Endodermal cell (in vitro differentiated cells): ENCODE data around the gene SDK1. TPM values are rescaled to one million over a fixed set of nuclear protein-coding genes. Genes with fewer than 3 reads are reported as not detected.

ENCODE experiments used
- DNase-seq: peaks from one replicate; pipeline ENCODE4 v3.0.0-alpha.2; 2017
- H3K27ac ChIP-seq: 2 replicates; pipeline ENCODE4 v1.5.1; 2013; ENCODE audit warnings: mild to moderate bottlenecking, low read depth, low read length, moderate library complexity
- H3K27me3 ChIP-seq: 2 replicates; pipeline ENCODE4 v1.6.1; 2013; ENCODE audit warnings: mild to moderate bottlenecking, low read length, moderate library complexity; ENCODE audit not compliant: insufficient read depth, control insufficient read depth, poor library complexity, severe bottlenecking
- H3K36me3 ChIP-seq: 2 replicates; pipeline ENCODE4 v1.7.0; 2013; ENCODE audit warnings: mild to moderate bottlenecking, low read length, moderate library complexity; ENCODE audit not compliant: control insufficient read depth, insufficient read depth
- H3K4me1 ChIP-seq: one replicate; pipeline ENCODE4 v1.7.0; 2013; ENCODE audit warnings: low read length; ENCODE audit not compliant: control insufficient read depth, insufficient read depth
- H3K4me3 ChIP-seq: 2 replicates; pipeline ENCODE4 v1.5.1; 2013; ENCODE audit warnings: mild to moderate bottlenecking, low read length, moderate library complexity
- H3K9ac ChIP-seq: 2 replicates; pipeline ENCODE4 v1.6.1; 2013; ENCODE audit warnings: mild to moderate bottlenecking, low read length, moderate library complexity; ENCODE audit not compliant: poor library complexity, severe bottlenecking; ENCODE audit errors: extremely low read depth
- H3K9me3 ChIP-seq: 2 replicates; pipeline ENCODE4 v1.6.1; 2013; ENCODE audit warnings: mild to moderate bottlenecking, low read length, moderate library complexity; ENCODE audit not compliant: control insufficient read depth
- H3K27ac Mint-ChIP-seq: 2 replicates; pipeline ENCODE4 v1.8.0; 2020; ENCODE audit warnings: mixed read lengths
- H3K27me3 Mint-ChIP-seq: 2 replicates; pipeline ENCODE4 v1.8.0; 2021; ENCODE audit warnings: mild to moderate bottlenecking, mixed read lengths; ENCODE audit not compliant: insufficient read depth
- H3K36me3 Mint-ChIP-seq: 2 replicates; pipeline ENCODE4 v1.8.0; 2020; ENCODE audit warnings: low read depth, mixed read lengths
- H3K4me1 Mint-ChIP-seq: 2 replicates; pipeline ENCODE4 v1.8.0; 2020; ENCODE audit warnings: mixed read lengths
- H3K4me3 Mint-ChIP-seq: 2 replicates; pipeline ENCODE4 v1.8.0; 2020; ENCODE audit warnings: mild to moderate bottlenecking, moderate library complexity, mixed read lengths
- H3K9me3 Mint-ChIP-seq: 2 replicates; pipeline ENCODE4 v1.8.0; 2020; ENCODE audit warnings: mild to moderate bottlenecking, mixed read lengths
- CTCF ChIP-seq: fragments of 200-600 bp; sonication (generic); conservative IDR thresholded peaks from 2 replicates; pipeline ENCODE4 v1.5.0; 2021; ENCODE audit warnings: antibody characterized with exemption, mild to moderate bottlenecking
- WGBS, 2 experiments: methylation state at CpG; one replicate each; pipeline versions ENCODE4 v1.1.5 to v1.1.7; 2013; ENCODE audit warnings: missing lambda C conversion rate in 2 of 2, mixed read lengths in 1 of 2; ENCODE audit not compliant: insufficient coverage in 1 of 2, insufficient read length in 1 of 2; 5-methylcytosine and 5-hydroxymethylcytosine counted together
- total RNA-seq, 2 donors: library from RNA; stranded (reverse); fragmentation: NEBNext Ultra II Directional in 1 of 2; extraction: Animal tissue kit (Norgen Biotek cat#: 25700) in 1 of 2; gene quantifications; 2 replicates in 1 of 2; 3 replicates in 1 of 2; pipeline ENCODE4 v1.2.1, GENCODE V29; 2021

SDK1 gene
- total RNA-seq, 2 donors from 2014 or later, result 22.7 to 23.1 TPM

GRCh38 chr7:3301449-3301731 lies 338 bp downstream of the SDK1 start:
- Histone ChIP-seq H3K4me1 (no peaks in the 10 kb centered on the region), H3K27ac (no peak overlapping the region), H3K4me3 (no peak overlapping the region), H3K9ac (no peak overlapping the region), H3K36me3 (no peaks in the 10 kb centered on the region), H3K27me3 (peaks cover 36% of the 10 kb centered on the region), H3K9me3 (no peaks in the 10 kb centered on the region)
- Mint-ChIP-seq H3K4me1 (peaks cover 19% of the 10 kb centered on the region), H3K27ac (no peak overlapping the region), H3K9me3 (no peaks in the 10 kb centered on the region), H3K27me3 (peaks cover 45% of the 10 kb centered on the region), H3K4me3 (peak overlapping the region; percentile 50), H3K36me3 (no peaks in the 10 kb centered on the region)
- DNase-seq, result no peak
- 0 to 3% methylated on average over 8 to 56 of the region's 56 CpGs for WGBS, 2 experiments
- no peak for TF ChIP-seq CTCF

GRCh38 chr7:3301831-3302618 lies 973 bp downstream of the SDK1 start:
- H3K27me3 Mint-ChIP-seq, result peaks cover 45% of the 10 kb centered on the region
- peaks cover 19% of the 10 kb centered on the region for H3K4me1 Mint-ChIP-seq
- DNase-seq, result peak; percentile 74
- no peaks in the 10 kb centered on the region for H3K36me3 Mint-ChIP-seq
- 0 to 1% methylated on average over 2 to 45 of the region's 45 CpGs for WGBS, 2 experiments
- peak overlapping the region; percentile 90 for H3K4me3 ChIP-seq
- TF ChIP-seq CTCF, result peak; percentile 63
- no peaks in the 10 kb centered on the region for H3K9me3 Mint-ChIP-seq
- no peaks in the 10 kb centered on the region for H3K4me1 ChIP-seq
- no peaks in the 10 kb centered on the region for H3K36me3 ChIP-seq
- H3K9me3 ChIP-seq, result no peaks in the 10 kb centered on the region
- no peak overlapping the region for H3K27ac ChIP-seq
- H3K27ac Mint-ChIP-seq, result peak overlapping the region; percentile 64
- peak overlapping the region; percentile 79 for H3K4me3 Mint-ChIP-seq
- H3K27me3 ChIP-seq, result peaks cover 36% of the 10 kb centered on the region
- H3K9ac ChIP-seq, result peak overlapping the region; percentile 12

- no peak overlapping the region for H3K27ac ChIP-seq
- peak overlapping the region; percentile 79 for H3K4me3 Mint-ChIP-seq
- no peaks in the 10 kb centered on the region for H3K9me3 Mint-ChIP-seq
- peak overlapping the region; percentile 90 for H3K4me3 ChIP-seq
- H3K9me3 ChIP-seq, result no peaks in the 10 kb centered on the region
- no peak for DNase-seq
- H3K36me3 Mint-ChIP-seq, result no peaks in the 10 kb centered on the region
- WGBS, 2 experiments, result 68 to 100% methylated on average over 4 to 7 of the region's 7 CpGs
- H3K36me3 ChIP-seq, result no peaks in the 10 kb centered on the region
- H3K27me3 ChIP-seq, result peaks cover 28% of the 10 kb centered on the region
- peaks cover 39% of the 10 kb centered on the region for H3K27me3 Mint-ChIP-seq
- no peaks in the 10 kb centered on the region for H3K4me1 ChIP-seq
- peak overlapping the region; percentile 12 for H3K9ac ChIP-seq
- H3K4me1 Mint-ChIP-seq, result peaks cover 17% of the 10 kb centered on the region
- no peak for TF ChIP-seq CTCF
- no peak overlapping the region for H3K27ac Mint-ChIP-seq
Measured at GRCh38 chr7:3302681-3303320, 1.7 kb downstream of the SDK1 start.
